ENCODE measurements around the gene MTSS2. TPM values are rescaled to one million over a fixed set of nuclear protein-coding genes. Genes with fewer than 3 reads are reported as not detected.
A peak's percentile ranks its signal among the peaks of the same experiment; 100 is the strongest.

MTSS2 gene
- polyA plus RNA-seq, 1 experiment = 57.9 TPM

- Histone ChIP-seq H3K4me3 (ENCODE audit: low read depth, low read length) (no peak overlapping the region), H3K27me3 (ENCODE audit: control insufficient read depth, insufficient read depth, low read length) (no peaks in the 10 kb centered on the region), H3K9me3 (ENCODE audit: control insufficient read depth, insufficient read depth, low read length) (peaks cover 3% of the 10 kb centered on the region), H3K27ac (ENCODE audit: low read depth, low read length) (peak overlapping the region; percentile 98)
- POLR2A ChIA-PET = interaction anchor here (0.9 to 2.2 kb wide), 10 partner anchors 9 to 53 kb away, joined by 3 to 15 read pairs (median 6); no protein-coding TSS in a partner anchor
- DNase-seq (ENCODE audit: low read depth, low spot score) = peak; percentile 92
- CTCF ChIA-PET = interaction anchor here (0.7 to 1.9 kb wide), 4 partner anchors 11 to 57 kb away, joined by 3 to 10 read pairs (median 4); no protein-coding TSS in a partner anchor
- TF ChIP-seq, protein P1, sequence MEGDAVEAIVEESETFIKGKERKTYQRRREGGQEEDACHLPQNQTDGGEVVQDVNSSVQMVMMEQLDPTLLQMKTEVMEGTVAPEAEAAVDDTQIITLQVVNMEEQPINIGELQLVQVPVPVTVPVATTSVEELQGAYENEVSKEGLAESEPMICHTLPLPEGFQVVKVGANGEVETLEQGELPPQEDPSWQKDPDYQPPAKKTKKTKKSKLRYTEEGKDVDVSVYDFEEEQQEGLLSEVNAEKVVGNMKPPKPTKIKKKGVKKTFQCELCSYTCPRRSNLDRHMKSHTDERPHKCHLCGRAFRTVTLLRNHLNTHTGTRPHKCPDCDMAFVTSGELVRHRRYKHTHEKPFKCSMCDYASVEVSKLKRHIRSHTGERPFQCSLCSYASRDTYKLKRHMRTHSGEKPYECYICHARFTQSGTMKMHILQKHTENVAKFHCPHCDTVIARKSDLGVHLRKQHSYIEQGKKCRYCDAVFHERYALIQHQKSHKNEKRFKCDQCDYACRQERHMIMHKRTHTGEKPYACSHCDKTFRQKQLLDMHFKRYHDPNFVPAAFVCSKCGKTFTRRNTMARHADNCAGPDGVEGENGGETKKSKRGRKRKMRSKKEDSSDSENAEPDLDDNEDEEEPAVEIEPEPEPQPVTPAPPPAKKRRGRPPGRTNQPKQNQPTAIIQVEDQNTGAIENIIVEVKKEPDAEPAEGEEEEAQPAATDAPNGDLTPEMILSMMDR (IDR thresholded peaks at IDR 0.05; ENCODE audit: low read depth, low read length) = peak; percentile 20; the same call in 1 of the 2 replicates
Observed at GRCh38 chr16:70715055-70715858, 29.4 kb upstream of the MTSS2 start.

DNA sequence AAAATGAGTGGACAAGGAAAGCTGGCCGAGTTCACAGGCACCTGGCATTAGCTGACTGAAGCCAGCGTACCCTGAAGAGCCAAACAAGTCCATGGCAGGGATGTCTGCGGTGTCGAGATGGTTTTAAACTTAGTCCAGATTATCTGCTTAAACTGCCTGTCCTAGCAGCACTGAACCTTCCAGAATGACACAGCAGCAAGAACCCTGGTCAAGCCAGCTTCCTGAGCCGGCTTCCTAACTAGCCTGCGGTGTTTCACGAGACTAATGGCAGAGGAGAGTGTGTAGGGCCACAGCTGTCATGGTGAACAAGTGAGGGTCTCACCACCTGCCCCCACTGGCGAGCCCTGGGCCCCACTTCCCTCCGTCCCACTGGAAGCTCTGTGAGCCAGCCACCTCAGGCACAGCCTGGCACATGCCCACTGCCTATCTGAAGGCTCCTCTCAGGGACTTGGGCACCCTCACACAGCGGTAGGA lies 28.8 kb upstream of the MTSS2 start:
- ChIA-PET CTCF (interaction anchor here (1.0 to 1.9 kb wide), 2 partner anchors 24 to 57 kb away, joined by 4 to 10 read pairs; no protein-coding TSS in a partner anchor), POLR2A (interaction anchor here (0.6 to 2.2 kb wide), 9 partner anchors 8 to 245 kb away, joined by 3 to 15 read pairs (median 7); no protein-coding TSS in a partner anchor)
- H3K27me3 ChIP-seq (ENCODE audit: control insufficient read depth, insufficient read depth, low read length) = no peaks in the 10 kb centered on the region
- no peak for DNase-seq (ENCODE audit: low read depth, low spot score)
- H3K4me3 ChIP-seq (ENCODE audit: low read depth, low read length) = 0 out of 2 replicates have a peak overlapping the region, but pooled peaks have one; percentile 1
- H3K27ac ChIP-seq (ENCODE audit: low read depth, low read length) = peak overlapping the region; percentile 98
- TF ChIP-seq, protein P1 (IDR thresholded peaks at IDR 0.05; ENCODE audit: low read depth, low read length) = no peak
- H3K9me3 ChIP-seq (ENCODE audit: control insufficient read depth, insufficient read depth, low read length) = peaks cover 2% of the 10 kb centered on the region

GRCh38 chr16:70713824-70714223 lies 28.0 kb upstream of the MTSS2 start:
- Histone ChIP-seq H3K9me3 (ENCODE audit: control insufficient read depth, insufficient read depth, low read length) (no peaks in the 10 kb centered on the region; the same call in 1 of the 2 replicates), H3K27me3 (ENCODE audit: control insufficient read depth, insufficient read depth, low read length) (no peaks in the 10 kb centered on the region), H3K27ac (ENCODE audit: low read depth, low read length) (peak overlapping the region; percentile 98), H3K4me3 (ENCODE audit: low read depth, low read length) (no peak overlapping the region)
- ChIA-PET CTCF (interaction anchor here (1.9 kb wide), 1 partner anchor 25 kb away, joined by 10 read pairs; no protein-coding TSS in a partner anchor), POLR2A (interaction anchor here (0.6 to 0.9 kb wide), 2 partner anchors 11 to 244 kb away, joined by 3 to 6 read pairs; no protein-coding TSS in a partner anchor)
- TF ChIP-seq, protein P1 (IDR thresholded peaks at IDR 0.05; ENCODE audit: low read depth, low read length) = no peak
- DNase-seq (ENCODE audit: low read depth, low spot score) = no peak

DNA sequence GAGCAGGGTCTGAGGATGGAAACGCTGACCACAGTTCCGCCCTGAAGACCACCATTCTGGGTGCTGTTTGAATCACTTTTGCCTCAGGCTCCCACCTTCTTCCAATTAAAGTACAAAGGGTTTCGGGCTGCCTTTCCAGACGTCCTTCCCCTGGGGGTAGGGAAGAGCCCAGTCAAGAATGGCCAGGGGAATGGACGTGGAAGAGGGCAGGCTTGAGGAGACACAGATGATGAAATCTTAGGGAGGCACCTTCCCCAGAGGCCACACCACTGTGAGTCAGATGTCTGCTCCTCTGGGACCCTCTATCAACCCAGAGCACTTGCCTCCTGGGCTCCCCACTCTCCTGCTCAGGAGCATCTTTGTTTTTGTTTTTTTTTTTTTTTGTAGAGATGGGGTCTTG lies 27.5 kb upstream of the MTSS2 start:
- TF ChIP-seq, protein P1 (IDR thresholded peaks at IDR 0.05; ENCODE audit: low read depth, low read length) = no peak
- POLR2A ChIA-PET = interaction anchor here (0.9 kb wide), 1 partner anchor 10 kb away, joined by 6 read pairs; no protein-coding TSS in a partner anchor
- DNase-seq (ENCODE audit: low read depth, low spot score) = no peak
- Histone ChIP-seq H3K27ac (ENCODE audit: low read depth, low read length) (peak overlapping the region; percentile 11), H3K9me3 (ENCODE audit: control insufficient read depth, insufficient read depth, low read length) (no peaks in the 10 kb centered on the region; the same call in 1 of the 2 replicates), H3K27me3 (ENCODE audit: control insufficient read depth, insufficient read depth, low read length) (no peaks in the 10 kb centered on the region), H3K4me3 (ENCODE audit: low read depth, low read length) (no peak overlapping the region)
- CTCF ChIA-PET = interaction anchor here (1.9 kb wide), 1 partner anchor 25 kb away, joined by 10 read pairs; no protein-coding TSS in a partner anchor

Measured in AG04450 (cell line).